ENCODE measurements around the gene LRMDA.
"Not testable (repeated sequence)": the region's sequence is repeated elsewhere in the genome, so short reads cannot be mapped to it uniquely, and the experiment has no call there.

The LRMDA gene

DNA sequence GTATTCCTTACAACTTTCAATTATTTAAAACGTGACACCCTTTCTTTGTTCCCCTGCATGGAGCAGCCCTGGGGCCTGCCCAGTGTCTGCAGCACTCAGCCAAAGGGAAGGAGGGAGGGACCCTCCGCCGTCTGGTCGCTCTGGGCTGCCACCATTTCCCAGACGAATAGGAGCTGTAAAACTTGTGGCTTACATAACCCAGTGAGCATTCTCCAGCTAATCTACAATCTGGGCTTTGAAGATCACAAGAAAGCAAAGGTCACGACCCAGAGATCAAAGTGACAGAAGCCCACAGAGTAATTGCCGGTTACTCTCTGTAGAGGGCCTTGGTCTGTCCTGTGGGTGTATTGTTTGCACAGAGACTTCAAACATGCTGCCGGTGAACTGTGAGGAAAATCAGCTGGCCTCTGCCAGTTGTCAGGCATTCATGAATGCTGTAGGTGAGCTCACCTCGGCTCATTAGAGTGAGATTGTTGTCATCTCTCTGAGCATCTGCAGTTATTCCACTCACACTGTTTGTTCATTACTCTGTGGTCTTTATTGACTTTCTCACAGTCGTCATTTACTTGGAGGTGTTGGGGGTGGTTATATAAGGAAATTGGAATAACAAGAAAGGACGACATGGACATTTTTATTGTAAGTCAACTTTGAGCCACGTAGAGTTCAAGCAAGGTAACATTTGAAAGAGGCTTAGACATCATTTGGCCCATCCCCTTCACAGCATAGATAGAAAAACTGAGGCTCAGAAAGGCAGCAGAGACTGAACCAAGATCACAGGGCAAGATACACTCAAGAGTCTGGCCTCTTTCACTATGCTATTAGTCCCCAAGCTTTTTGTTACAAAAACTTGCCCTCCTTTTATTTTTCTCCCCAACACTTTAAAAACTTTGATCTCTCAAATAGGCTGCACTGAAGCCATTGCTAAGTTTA, 619.8 kb downstream of the LRMDA start:
- DNase-seq (ENCODE audit: low read depth), result no peak

DNA sequence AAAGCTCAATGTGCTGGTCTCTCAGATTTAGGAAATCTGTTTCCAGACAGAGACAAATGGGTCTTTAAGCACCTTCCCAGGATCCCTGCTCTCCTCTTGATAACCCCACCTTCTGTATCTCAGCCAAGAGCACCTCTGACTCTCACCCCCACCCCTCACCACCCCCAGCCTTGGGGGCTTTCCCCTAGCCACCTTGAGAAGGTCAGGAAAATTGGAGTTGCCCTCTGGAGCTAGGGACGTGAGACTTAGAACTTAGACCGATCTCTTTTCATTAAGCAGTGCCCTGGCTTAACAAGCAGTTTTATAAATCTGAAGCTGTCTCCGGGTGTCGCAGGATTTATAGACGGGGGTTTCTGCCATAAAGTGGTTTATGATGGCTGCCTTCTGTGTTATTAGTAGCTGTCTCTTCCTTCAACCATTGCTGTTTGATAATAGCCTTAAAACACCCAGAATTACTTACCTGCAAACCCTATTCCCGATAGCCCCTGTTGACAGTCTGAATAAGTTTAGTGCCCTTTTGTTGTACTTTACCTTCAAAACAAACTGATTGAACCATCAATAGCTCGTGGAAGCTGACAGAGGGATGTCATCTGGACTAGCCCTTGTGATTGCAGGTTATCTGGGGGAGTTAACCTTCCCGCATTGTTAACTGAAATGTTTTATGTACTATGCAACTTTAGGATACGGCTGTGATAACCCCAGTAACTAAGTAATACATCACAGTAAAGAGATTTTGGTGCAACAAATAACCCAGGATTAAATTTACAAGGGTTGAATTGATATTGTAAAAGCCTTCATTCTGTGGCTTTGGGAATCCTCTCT, 621.5 kb downstream of the LRMDA start:
- no peak for DNase-seq (ENCODE audit: low read depth)

- DNase-seq (ENCODE audit: low read depth), result no peak
Observed at GRCh38 chr10:76055466-76055865, 624.0 kb downstream of the LRMDA start.

- DNase-seq (ENCODE audit: low read depth), result no peak
Observed at GRCh38 chr10:76055963-76056362, 624.5 kb downstream of the LRMDA start.

- DNase-seq (ENCODE audit: low read depth), result not testable (repeated sequence)
Observed at GRCh38 chr10:76060993-76061392, 629.6 kb downstream of the LRMDA start.

DNA sequence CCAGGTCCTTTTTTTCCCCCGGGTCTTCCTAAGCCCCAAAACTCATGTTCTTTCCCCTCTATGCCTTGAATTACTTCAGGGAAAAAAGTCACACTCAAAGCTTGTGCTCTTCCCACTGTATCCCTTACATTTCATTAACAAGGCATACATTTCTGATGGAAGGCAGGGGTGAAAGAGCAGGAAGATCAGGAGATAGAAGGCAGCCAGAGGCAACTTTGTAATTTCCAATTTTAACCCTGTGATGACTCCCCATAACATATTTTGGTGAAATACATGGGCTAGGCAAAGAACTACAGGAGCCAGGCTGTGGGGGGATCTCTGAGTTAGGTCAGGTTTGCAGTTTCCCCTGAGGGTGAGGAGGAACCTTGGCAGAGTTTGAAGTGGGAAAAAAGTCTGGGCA, 635.0 kb downstream of the LRMDA start:
- no peak for DNase-seq (ENCODE audit: low read depth)

GRCh38 chr10:76067447-76067846, 636.0 kb downstream of the LRMDA start:
- DNase-seq (ENCODE audit: low read depth), result no peak

DNA sequence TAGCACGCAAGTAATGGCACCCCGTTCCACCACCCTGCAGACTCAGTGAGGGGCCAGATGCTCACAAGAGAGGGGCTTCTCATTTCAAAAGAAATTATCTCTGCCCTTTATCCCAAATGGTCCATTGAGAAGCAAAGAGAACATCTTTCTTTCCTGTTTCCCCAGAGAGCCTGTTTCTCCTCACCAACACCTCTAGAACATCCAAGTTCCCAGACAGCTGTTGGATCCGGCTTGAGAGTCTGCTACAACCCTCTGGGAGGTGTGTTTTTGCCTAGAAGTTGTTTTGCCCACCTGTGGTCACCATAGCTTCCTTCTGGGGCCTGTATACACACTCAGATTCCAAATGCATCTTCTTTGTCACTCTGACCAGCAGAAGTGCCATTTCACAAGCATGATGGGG, 637.4 kb downstream of the LRMDA start:
- DNase-seq (ENCODE audit: low read depth), result no peak

DNA sequence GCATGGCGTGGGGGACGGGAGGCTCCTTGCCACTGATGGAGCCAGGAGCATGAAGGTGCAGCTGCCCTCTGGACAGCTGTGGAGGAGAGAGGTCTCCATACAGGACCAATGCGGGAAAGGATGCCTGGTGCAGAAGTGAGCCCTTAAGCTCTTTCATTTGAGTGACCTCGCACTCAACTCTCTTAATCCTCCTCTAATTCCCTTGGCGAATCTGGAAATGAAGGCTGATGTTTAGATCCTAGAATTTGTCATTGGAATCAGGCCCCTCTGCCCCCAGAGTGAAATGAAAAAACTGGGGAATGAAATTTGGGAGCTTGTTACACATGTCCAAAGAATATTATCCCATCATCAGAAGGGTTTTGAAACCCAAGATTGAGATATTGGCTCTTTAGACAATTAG, 639.5 kb downstream of the LRMDA start:
- DNase-seq (ENCODE audit: low read depth), result no peak

DNA sequence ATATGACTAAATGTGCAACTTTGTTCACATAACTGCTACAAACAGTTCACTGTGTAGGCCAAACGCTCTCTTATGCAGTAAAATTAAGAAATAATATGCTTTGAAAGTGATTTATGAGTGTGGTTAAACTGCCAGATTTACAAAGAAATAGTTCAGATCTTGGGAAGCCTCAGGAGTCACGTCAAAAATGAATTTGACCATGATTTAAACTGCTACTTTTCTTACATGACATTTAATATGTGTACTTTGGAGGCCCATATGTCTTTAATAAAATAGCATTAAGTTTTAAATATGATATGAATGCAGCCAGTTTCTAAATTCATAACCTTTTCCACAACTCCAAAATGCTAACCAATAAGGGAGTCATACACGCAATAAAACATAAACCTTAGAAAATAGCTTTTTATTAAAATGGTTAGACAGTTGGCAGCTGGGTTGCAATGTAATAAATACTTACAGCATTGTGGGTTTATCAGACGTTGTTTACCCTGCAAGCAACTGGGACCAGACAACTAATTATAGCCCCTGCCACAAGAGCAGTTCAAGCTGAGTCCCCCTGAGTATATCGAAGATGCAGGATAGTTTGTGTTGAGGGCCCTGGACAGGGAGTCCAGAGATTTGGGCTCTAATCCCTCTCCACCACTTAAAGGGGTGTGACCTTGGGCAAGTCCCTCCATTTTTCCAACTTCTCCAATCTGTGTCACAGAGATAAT, 640.4 kb downstream of the LRMDA start:
- no peak for DNase-seq (ENCODE audit: low read depth)

- DNase-seq (ENCODE audit: low read depth), result no peak
Observed at GRCh38 chr10:76072384-76072783, 641.0 kb downstream of the LRMDA start.

DNA sequence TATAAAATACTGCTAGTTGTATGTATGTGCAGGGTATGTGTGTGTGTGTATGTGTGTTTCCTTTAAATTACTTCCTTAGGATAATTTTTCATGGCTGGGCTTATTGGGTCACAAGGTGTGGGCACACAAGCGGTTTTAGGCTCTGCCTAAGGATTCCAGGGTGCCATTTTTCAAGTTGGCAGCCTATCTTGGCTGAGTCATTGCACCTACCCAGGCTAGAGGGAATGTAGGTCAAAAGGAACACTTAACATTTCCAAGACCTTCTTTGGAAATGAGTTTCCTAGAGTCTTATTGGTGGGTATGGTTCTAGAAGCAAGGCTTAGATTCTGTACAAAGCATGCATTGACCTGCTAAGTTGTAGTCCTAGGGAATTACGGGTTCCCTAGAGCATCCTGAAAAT, 642.1 kb downstream of the LRMDA start:
- DNase-seq (ENCODE audit: low read depth), result no peak

DNA sequence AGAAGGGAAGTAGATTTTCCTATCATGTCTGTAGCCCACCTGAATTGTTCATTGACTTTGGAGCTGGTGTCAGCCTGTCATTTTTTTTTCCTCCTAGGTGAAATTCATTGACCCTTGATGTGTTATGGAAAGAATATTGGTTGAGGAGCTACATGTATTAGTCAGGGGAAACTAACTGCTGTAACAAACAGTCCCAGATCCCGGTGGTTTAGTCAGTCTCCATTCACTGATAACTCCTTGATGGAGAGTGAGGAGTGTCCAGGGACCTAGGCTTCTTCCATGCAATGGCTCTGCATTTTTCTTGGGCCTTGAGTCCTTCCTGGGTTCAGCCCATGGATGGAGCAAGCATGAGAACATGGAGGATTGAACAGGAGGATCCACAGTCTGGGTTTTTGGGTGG, 643.2 kb downstream of the LRMDA start:
- DNase-seq (ENCODE audit: low read depth), result no peak

- DNase-seq (ENCODE audit: low read depth), result no peak
Observed at GRCh38 chr10:76080451-76080850, 649.0 kb downstream of the LRMDA start.

DNA sequence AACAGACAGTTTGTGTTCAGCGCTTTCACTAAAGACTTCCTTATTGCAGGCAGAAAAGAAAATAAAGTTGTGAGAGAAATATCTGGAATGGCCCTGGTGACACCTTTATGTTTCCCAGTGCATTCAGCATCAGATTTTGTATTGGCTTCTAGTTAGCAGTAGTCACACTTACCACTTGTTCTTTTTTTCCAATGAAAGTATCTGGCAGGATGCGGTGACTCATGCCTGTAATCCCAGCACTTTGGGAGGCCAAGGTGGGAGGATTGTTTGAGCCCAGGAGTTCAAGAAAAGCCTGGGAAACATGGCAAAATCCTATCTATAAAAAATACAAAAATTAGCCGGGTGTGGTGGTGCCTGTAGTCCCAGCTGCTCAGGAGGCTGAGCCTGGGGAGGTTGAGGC, 649.6 kb downstream of the LRMDA start:
- DNase-seq (ENCODE audit: low read depth), result no peak

- DNase-seq (ENCODE audit: low read depth), result no peak
Observed at GRCh38 chr10:76082232-76082631, 650.8 kb downstream of the LRMDA start.

GRCh38 chr10:76082956-76083355, 651.5 kb downstream of the LRMDA start:
- no peak for DNase-seq (ENCODE audit: low read depth)

DNA sequence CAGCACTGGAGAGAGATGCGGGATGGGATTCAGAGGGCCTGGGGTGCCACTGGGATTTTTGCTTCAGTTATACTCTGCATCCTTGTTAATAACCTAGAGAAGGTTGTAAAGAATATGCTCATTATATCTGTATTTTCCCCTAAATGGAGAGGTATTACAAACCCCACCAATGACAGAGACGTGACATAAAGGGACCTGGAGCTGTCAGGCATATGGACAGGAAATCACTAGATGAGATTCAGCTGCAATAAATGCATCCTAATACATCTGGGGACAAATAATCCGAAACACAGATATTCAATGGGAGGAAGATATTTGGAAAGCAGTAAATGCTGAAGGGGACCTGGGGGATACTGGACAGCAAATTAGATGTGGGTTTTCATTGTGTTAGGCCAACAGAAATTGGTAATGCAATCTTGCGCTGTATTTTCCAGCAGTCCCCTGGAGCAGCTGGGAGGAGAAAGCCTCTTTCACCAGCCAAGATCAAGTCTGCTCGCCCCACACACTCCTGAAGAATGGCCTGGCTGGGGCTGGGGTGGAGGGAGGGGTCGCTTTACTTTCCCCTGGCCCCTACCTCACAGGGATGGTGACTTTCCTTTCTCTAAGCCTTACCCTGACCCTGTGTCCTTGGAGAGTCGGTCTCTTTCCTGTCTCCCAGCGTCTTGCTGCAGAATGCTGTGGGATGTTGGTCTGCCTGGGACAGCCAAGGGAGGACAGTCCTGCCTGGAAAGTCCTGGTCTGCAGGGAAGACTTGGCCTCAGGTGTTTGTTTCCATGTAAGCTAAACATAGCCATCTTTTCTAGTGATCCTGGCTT, 653.8 kb downstream of the LRMDA start:
- DNase-seq (ENCODE audit: low read depth), result no peak

DNA sequence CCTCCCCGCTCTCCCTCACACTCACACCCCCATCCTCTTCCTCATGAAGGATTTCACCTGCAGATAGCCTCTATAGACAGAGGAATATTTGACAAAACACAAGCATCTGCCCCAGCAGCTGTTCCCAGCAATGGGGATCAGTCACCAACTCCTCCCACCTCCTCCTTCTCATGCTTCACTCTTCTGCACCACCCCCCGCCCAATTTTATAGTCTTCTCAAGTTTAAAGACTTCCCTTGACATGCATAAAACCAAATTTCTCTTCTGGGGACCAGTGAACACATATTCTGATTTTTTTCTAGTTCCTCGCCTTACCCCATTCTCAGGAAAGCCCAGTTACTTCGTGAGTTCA, 654.4 kb downstream of the LRMDA start:
- no peak for DNase-seq (ENCODE audit: low read depth)

- DNase-seq (ENCODE audit: low read depth), result no peak
Observed at GRCh38 chr10:76086170-76086760, 654.8 kb downstream of the LRMDA start.
